T-helper 2 cell treated with Interferon-gamma antibody and Interleukin-4, amounts not matched to agents 100 ng/mL and 5 ng/mL, for 36 hours (primary cell): ENCODE measurements around the gene PNKD. TPM values are rescaled to one million over a fixed set of nuclear protein-coding genes. Genes with fewer than 3 reads are reported as not detected.

Experiments used
- intact Hi-C: fragments of 100-400 bp; cut with micrococcal nuclease; formaldehyde crosslinking; loops from one replicate; pipeline ENCODE4 v1.15.1; 2023
- total RNA-seq: library from RNA; stranded (reverse); gene quantifications from 2 replicates; pipeline ENCODE4 v1.2.3, GENCODE V29; 2022

PNKD gene
- total RNA-seq, 1 donor from 2014 or later, result 26.3 TPM

GRCh38 chr2:218394298-218395089, 124.2 kb downstream of the PNKD start:
- intact Hi-C loops, result loop anchor here (5.0 kb wide), 2 partner anchors 503 to 783 kb away; partner anchors contain the start of genes CNPPD1 and RETREG2

- intact Hi-C loops, result loop anchor here (5.0 kb wide), 2 partner anchors 502 to 782 kb away; partner anchors contain the start of genes CNPPD1 and RETREG2
Measured at GRCh38 chr2:218395090-218395444, 124.7 kb downstream of the PNKD start.

DNA sequence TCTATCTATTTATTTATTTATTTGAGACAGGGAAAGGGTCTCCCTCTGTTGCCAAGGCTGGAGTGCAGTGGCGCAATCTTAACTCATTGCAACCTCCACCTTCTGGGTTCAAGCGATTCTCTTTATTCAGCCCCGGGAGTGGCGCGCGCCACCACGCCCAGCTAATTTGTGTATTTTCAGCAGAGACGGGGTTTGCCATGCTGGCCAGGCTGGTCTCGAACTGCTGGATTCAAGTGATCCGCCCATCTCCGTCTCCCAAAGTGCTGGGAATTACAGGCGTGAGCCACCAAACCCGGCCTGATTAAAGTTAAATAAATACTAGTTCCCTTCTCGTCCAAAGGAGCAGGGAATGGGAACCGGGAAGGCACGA, 125.1 kb downstream of the PNKD start:
- intact Hi-C loops, result loop anchor here (5.0 kb wide), 2 partner anchors 502 to 782 kb away; partner anchors contain the start of genes CNPPD1 and RETREG2

DNA sequence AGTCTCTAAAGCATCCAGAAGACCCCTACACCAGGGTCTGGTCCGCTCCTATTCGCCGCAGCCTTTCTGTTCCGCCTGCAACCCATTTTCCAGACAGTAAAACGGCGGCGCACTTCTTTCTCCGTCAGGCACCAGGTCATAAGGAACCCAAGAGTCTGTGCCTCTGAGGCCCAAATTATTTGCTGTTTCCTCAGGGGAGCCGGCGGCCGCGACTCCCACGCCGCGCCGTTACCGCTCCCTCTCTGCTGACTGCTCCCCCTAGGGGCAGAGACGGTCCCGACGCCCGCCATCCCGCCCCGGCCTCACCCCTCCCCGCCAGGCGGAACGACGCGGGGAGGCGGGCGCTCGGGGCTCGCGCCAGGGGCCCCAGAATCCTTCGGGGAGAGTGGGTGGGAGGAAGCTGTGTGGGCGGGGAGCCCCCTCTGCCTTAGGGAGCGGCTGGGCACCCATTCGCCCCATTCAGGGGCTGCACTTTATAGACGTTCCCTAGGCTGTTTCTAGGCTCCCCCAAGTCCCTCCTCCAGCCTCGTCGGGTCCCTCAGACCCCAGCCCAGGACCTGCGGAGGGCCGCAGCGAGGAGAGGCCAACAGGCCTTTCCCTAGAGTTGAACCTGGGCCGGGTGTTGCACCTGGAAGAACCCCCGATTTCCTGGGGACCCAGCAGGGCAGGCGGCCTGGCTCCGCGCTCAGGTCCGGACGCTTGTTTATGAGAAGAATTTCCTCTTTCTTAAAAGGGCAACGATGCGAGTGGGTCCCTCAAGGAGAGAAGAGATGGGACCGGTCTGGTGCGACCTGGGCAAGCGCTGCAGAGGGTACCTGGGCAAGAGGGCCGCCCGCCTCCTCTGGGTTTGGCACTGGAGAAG, 125.7 kb downstream of the PNKD start:
- intact Hi-C loops, result loop anchor here (1.0 to 5.0 kb wide), 11 partner anchors 10 to 992 kb away; partner anchors contain the start of genes AAMP, ARPC2, BCS1L and CNOT9

Other genes starting within 250 kb of the PNKD start
- 1.1 and 1.3 TPM in 2 replicates for gene RUFY4, start 201.3 kb upstream of the PNKD start, total RNA-seq
- gene CXCR2, start 144.5 kb upstream of the PNKD start, total RNA-seq, result 0.39 and 1.3 TPM in 2 replicates
- 1.6 and 2.0 TPM in 2 replicates for gene CXCR1, start 103.6 kb upstream of the PNKD start, total RNA-seq
- gene ARPC2, start 53.3 kb upstream of the PNKD start, total RNA-seq, result 785 and 788 TPM in 2 replicates
- gene GPBAR1, start 9.5 kb upstream of the PNKD start, total RNA-seq, result 0.86 and 0.91 TPM in 2 replicates
- gene AAMP, start 382 bp upstream of the PNKD start, total RNA-seq, result 54.4 and 59.4 TPM in 2 replicates
- 86.1 and 89.3 TPM in 2 replicates for gene TMBIM1, start 22.0 kb downstream of the PNKD start, total RNA-seq
- gene CATIP, start 86.3 kb downstream of the PNKD start, total RNA-seq, result not detected in 2 replicates
- 0.16 and 0.27 TPM in 2 replicates for gene SLC11A1, start 111.8 kb downstream of the PNKD start, total RNA-seq
- 204 and 207 TPM in 2 replicates for gene CTDSP1, start 129.3 kb downstream of the PNKD start, total RNA-seq
- not detected in 2 replicates for gene VIL1, start 148.6 kb downstream of the PNKD start, total RNA-seq